Neural cell (in vitro differentiated cells): ENCODE measurements around the gene ABCA2.

Experiments used
- CTCF ChIP-seq: fragments of 450-650 bp; IDR thresholded peaks from 2 replicates; pipeline ENCODE4 v1.5.1; 2014; ENCODE audit warnings: antibody characterized with exemption, mild to moderate bottlenecking, moderate library complexity; ENCODE audit not compliant: poor library complexity, severe bottlenecking
- EP300 ChIP-seq: fragments of 450-650 bp; conservative IDR thresholded peaks from 2 replicates; pipeline ENCODE4 v1.6.1; 2014; ENCODE audit warnings: antibody characterized with exemption, mild to moderate bottlenecking, moderate library complexity; ENCODE audit not compliant: poor library complexity, severe bottlenecking
- EZH2 ChIP-seq: fragments of 200-600, 300-800 bp; shearing (Covaris generic), sonication (generic); IDR thresholded peaks from 2 replicates; pipeline ENCODE4 v1.6.1; 2014; ENCODE audit warnings: antibody characterized with exemption, low read length, borderline replicate concordance, mild to moderate bottlenecking; ENCODE audit not compliant: insufficient read depth, poor library complexity, severe bottlenecking
- POLR2AphosphoS5 ChIP-seq: IDR thresholded peaks from 2 replicates; pipeline ENCODE4 v1.6.1; 2012
- RAD21 ChIP-seq: fragments of 450-650 bp; conservative IDR thresholded peaks from 2 replicates; pipeline ENCODE4 v1.6.1; 2014; ENCODE audit warnings: antibody characterized with exemption, mild to moderate bottlenecking, moderate library complexity
- SMC3 ChIP-seq: fragments of 450-650 bp; conservative IDR thresholded peaks from 2 replicates; pipeline ENCODE4 v1.6.1; 2014; ENCODE audit warnings: antibody characterized with exemption, mild to moderate bottlenecking, moderate library complexity; ENCODE audit not compliant: poor library complexity

GRCh38 chr9:137034709-137035506 lies 6.9 kb upstream of the ABCA2 start:
- TF ChIP-seq RAD21: peak; percentile 75
- TF ChIP-seq POLR2AphosphoS5: no peak
- peak; percentile 91 for TF ChIP-seq CTCF
- TF ChIP-seq EZH2: no peak
- peak; percentile 79 for TF ChIP-seq SMC3
- no peak for TF ChIP-seq EP300
